Measurements from ENCODE around the gene NR0B2. TPM values are rescaled to one million over a fixed set of nuclear protein-coding genes. Genes with fewer than 3 reads are reported as not detected.

Gene NR0B2
- total RNA-seq, 1 experiment from 2014 or later, result 0.34 TPM

DNA sequence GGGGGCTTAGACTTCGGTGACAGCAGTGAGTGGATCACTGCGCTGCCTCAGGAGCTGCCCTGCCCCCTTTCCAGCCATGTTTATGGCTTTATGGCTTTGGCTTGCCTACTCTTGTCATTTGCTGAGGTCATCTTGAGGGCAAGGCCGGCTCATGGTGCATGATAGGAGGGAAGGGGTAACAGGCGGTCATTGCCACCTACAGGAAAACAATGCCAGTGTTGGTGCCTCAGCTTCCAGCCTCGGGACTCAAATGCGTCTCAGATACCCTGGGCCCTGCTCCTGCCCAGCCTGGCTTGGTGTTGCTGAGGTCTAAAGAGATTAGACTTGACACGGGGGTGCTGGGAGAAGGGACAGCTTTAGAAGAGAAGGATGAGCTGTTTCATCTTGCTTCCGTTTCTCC, 32.0 kb upstream of the NR0B2 start:
- Mint-ChIP-seq H3K4me3 (ENCODE audit: unreplicated experiment) (no peak overlapping the region), H3K27me3 (ENCODE audit: insufficient read depth, unreplicated experiment) (no peaks in the 10 kb centered on the region), H3K27ac (ENCODE audit: unreplicated experiment) (no peak overlapping the region), H3K36me3 (ENCODE audit: insufficient read depth, unreplicated experiment) (peaks cover 58% of the 10 kb centered on the region), H3K9me3 (ENCODE audit: unreplicated experiment) (no peaks in the 10 kb centered on the region), H3K4me1 (ENCODE audit: low read depth, unreplicated experiment) (peaks cover 9% of the 10 kb centered on the region)
- H3K4me1 ChIP-seq, result 0 out of 2 replicates have a peak, but pooled peaks cover 4% of the 10 kb centered on the region
- no TSS peak for BruUV-seq (replicated peaks)
- ChIA-PET CTCF (no interaction called here), POLR2A (no interaction called here)
- peak in 1 of 2 experiments; percentile 46 for DNase-seq
- no peak overlapping the region for H3K4me3 ChIP-seq (ENCODE audit: low read depth, low read length)
- intact Hi-C loops (cut with micrococcal nuclease; ENCODE audit: unreplicated experiment), result no loop called here
- TF ChIP-seq CTCF (IDR thresholded peaks at IDR 0.05; ENCODE audit: insufficient read depth in 1 of 2, low read depth in 1 of 2, low read length in 1 of 2, severe bottlenecking in 1 of 2, unreplicated experiment in 1 of 2), result no peak
- H3K9me3 ChIP-seq, result no peaks in the 10 kb centered on the region
- peaks cover 2% of the 10 kb centered on the region for H3K36me3 ChIP-seq (ENCODE audit: control insufficient read depth, insufficient read depth, low read length)
- no peaks in the 10 kb centered on the region for H3K27me3 ChIP-seq (replicated peaks; ENCODE audit: control insufficient read depth, insufficient read depth, low read length)

DNA sequence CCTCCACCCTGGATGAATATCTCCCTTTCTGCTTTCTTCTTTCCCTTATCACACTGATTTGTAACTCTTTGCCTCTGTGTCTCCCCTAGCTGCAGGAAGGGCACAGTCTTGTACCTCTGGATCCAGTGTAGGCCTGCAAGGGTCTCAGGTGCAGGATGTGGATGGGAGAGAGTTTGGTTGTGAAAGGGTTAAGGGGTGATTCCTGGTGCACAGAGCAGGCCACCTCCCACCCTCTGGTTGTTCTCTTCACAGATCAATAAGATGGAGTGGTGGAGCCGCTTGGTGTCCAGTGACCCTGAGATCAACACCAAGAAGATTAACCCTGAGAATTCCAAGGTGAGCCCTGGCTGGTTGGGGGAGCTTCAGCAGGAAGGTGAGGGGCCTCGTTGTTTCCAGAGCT, 31.4 kb upstream of the NR0B2 start:
- H3K27me3 ChIP-seq (replicated peaks; ENCODE audit: control insufficient read depth, insufficient read depth, low read length), result no peaks in the 10 kb centered on the region
- H3K27ac Mint-ChIP-seq (ENCODE audit: unreplicated experiment), result peak overlapping the region; percentile 73
- H3K36me3 Mint-ChIP-seq (ENCODE audit: insufficient read depth, unreplicated experiment), result peaks cover 54% of the 10 kb centered on the region

DNA sequence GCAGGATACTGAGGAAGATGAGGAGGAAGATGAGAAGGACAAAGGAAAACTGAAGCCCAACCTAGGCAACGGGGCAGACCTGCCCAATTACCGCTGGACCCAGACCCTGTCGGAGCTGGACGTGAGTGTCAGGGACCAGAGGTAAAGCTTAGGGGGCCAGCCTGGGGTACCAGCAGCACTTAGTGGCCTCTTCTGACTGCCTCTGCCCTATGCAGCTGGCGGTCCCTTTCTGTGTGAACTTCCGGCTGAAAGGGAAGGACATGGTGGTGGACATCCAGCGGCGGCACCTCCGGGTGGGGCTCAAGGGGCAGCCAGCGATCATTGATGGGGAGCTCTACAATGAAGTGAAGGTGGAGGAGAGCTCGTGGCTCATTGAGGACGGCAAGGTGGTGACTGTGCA, 28.9 kb upstream of the NR0B2 start:
- H3K27me3 Mint-ChIP-seq (ENCODE audit: insufficient read depth, unreplicated experiment), result no peaks in the 10 kb centered on the region
- H3K36me3 ChIP-seq (ENCODE audit: control insufficient read depth, insufficient read depth, low read length), result peaks cover 2% of the 10 kb centered on the region; the same call in 1 of the 2 replicates
- peaks cover 60% of the 10 kb centered on the region for H3K36me3 Mint-ChIP-seq (ENCODE audit: insufficient read depth, unreplicated experiment)
- H3K4me1 ChIP-seq, result 0 out of 2 replicates have a peak, but pooled peaks cover 4% of the 10 kb centered on the region
- H3K27me3 ChIP-seq (replicated peaks; ENCODE audit: control insufficient read depth, insufficient read depth, low read length), result no peaks in the 10 kb centered on the region
- CTCF ChIA-PET, result no interaction called here
- peaks cover 9% of the 10 kb centered on the region for H3K4me1 Mint-ChIP-seq (ENCODE audit: low read depth, unreplicated experiment)
- H3K9me3 Mint-ChIP-seq (ENCODE audit: unreplicated experiment), result no peaks in the 10 kb centered on the region
- intact Hi-C loops (cut with micrococcal nuclease; ENCODE audit: unreplicated experiment), result no loop called here
- no peaks in the 10 kb centered on the region for H3K9me3 ChIP-seq
- H3K4me3 ChIP-seq (ENCODE audit: low read depth, low read length), result no peak overlapping the region
- no peak for TF ChIP-seq CTCF (IDR thresholded peaks at IDR 0.05; ENCODE audit: insufficient read depth in 1 of 2, low read depth in 1 of 2, low read length in 1 of 2, severe bottlenecking in 1 of 2, unreplicated experiment in 1 of 2)
- DNase-seq, result no peak
- BruUV-seq (replicated peaks), result no TSS peak
- no peak overlapping the region for H3K27ac Mint-ChIP-seq (ENCODE audit: unreplicated experiment)
- POLR2A ChIA-PET, result no interaction called here
- H3K4me3 Mint-ChIP-seq (ENCODE audit: unreplicated experiment), result no peak overlapping the region

More for the DNA sequence above, 31.4 kb upstream of the NR0B2 start:
- ChIA-PET POLR2A (no interaction called here), CTCF (no interaction called here)
- no peak for DNase-seq
- H3K4me3 Mint-ChIP-seq (ENCODE audit: unreplicated experiment), result no peak overlapping the region
- Histone ChIP-seq H3K9me3 (no peaks in the 10 kb centered on the region), H3K4me1 (0 out of 2 replicates have a peak, but pooled peaks cover 4% of the 10 kb centered on the region), H3K4me3 (ENCODE audit: low read depth, low read length) (no peak overlapping the region), H3K36me3 (ENCODE audit: control insufficient read depth, insufficient read depth, low read length) (peaks cover 2% of the 10 kb centered on the region)
- intact Hi-C loops (cut with micrococcal nuclease; ENCODE audit: unreplicated experiment), result no loop called here
- H3K9me3 Mint-ChIP-seq (ENCODE audit: unreplicated experiment), result no peaks in the 10 kb centered on the region
- H3K27me3 Mint-ChIP-seq (ENCODE audit: insufficient read depth, unreplicated experiment), result no peaks in the 10 kb centered on the region
- peaks cover 9% of the 10 kb centered on the region for H3K4me1 Mint-ChIP-seq (ENCODE audit: low read depth, unreplicated experiment)
- no peak for TF ChIP-seq CTCF (IDR thresholded peaks at IDR 0.05; ENCODE audit: insufficient read depth in 1 of 2, low read depth in 1 of 2, low read length in 1 of 2, severe bottlenecking in 1 of 2, unreplicated experiment in 1 of 2)
- no TSS peak for BruUV-seq (replicated peaks)

Data from Caco-2 (cell line).